Natural killer cell treated with Interleukin-12 subunit alpha and Interleukin-12 subunit beta and Interleukin-15 and Interleukin-18, amount 100 ng/mL, for 72 hours (primary cell): ENCODE results near the gene GNL3L. TPM values are rescaled to one million over a fixed set of nuclear protein-coding genes. Genes with fewer than 3 reads are reported as not detected.
"Not testable (repeated sequence)": the region's sequence is repeated elsewhere in the genome, so short reads cannot be mapped to it uniquely, and the experiment has no call there.

Source experiments
- ATAC-seq, 2 donors: fragments of 150-1000 bp; cut with Tn5 transposase in 1 of 2; sonication (Bioruptor Pico), chemical (Tn5 transposase) in 1 of 2; 2 replicates each; pipeline ENCODE4 v1.10.0; 2021
- DNase-seq: peaks from one replicate; pipeline ENCODE4 v3.0.0; 2022; ENCODE audit warnings: low spot score
- H3K27ac Mint-ChIP-seq, 2 donors: 1 replicate in 1 of 2; 2 replicates in 1 of 2; pipeline ENCODE4 v1.8.0; 2022; ENCODE audit warnings: mixed read lengths in 2 of 2, mild to moderate bottlenecking in 1 of 2, moderate library complexity in 1 of 2
- H3K27me3 Mint-ChIP-seq, 2 donors: 1 replicate in 1 of 2; 2 replicates in 1 of 2; pipeline ENCODE4 v1.8.0; 2022; ENCODE audit warnings: mixed read lengths in 2 of 2
- H3K36me3 Mint-ChIP-seq: one replicate; pipeline ENCODE4 v1.8.0; 2022; ENCODE audit warnings: mixed read lengths
- H3K4me1 Mint-ChIP-seq, 2 donors: 1 replicate in 1 of 2; 2 replicates in 1 of 2; pipeline ENCODE4 v1.8.0; 2022; ENCODE audit warnings: low read depth in 2 of 2, mixed read lengths in 2 of 2, mild to moderate bottlenecking in 1 of 2
- H3K4me3 Mint-ChIP-seq: one replicate; pipeline ENCODE4 v1.8.0; 2022; ENCODE audit warnings: mixed read lengths
- H3K9me3 Mint-ChIP-seq: 2 replicates; pipeline ENCODE4 v1.8.0; 2022; ENCODE audit warnings: mixed read lengths
- total RNA-seq, 2 donors: library from RNA; stranded (reverse); gene quantifications; one replicate each; pipeline ENCODE4 v1.2.3, GENCODE V29; 2022

Gene GNL3L
- total RNA-seq = 10 to 100 TPM; 57.1 to 91.0 TPM

GRCh38 chrX:54529552-54530356 lies at the start of gene GNL3L:
TSS of gene GNL3L (plus strand) at chrX:54530219. CDS start at chrX:54532567, 2,348 bp downstream.
- peaks cover 20 to 26% of the 10 kb centered on the region in 2 donors for H3K4me1 Mint-ChIP-seq
- peaks cover 14% of the 10 kb centered on the region for H3K36me3 Mint-ChIP-seq
- peak within 1 kb of the TSS; percentile 91 for H3K4me3 Mint-ChIP-seq
- H3K27ac Mint-ChIP-seq = peak within 1 kb of the TSS; percentile 88 to 89
- no peaks in the 10 kb centered on the region for H3K9me3 Mint-ChIP-seq
- ATAC-seq = peak; percentile 92 to 93
- H3K27me3 Mint-ChIP-seq = peaks cover 0 to 1% of the 10 kb centered on the region in 2 donors
- peak; percentile 87 for DNase-seq

- Mint-ChIP-seq H3K27me3 (peaks cover 0 to 25% of the 10 kb centered on the region in 2 donors), H3K27ac (no peak overlapping the region), H3K4me3 (no peak overlapping the region), H3K4me1 (no peaks in the 10 kb centered on the region), H3K36me3 (no peaks in the 10 kb centered on the region), H3K9me3 (no peaks in the 10 kb centered on the region)
- DNase-seq (no peak), ATAC-seq (no peak)
These were observed 47.0 kb upstream of the GNL3L start for GRCh38 chrX:54482839-54483593.

GRCh38 chrX:54483946-54484345 lies 46.1 kb upstream of the GNL3L start:
- Mint-ChIP-seq H3K4me1 (no peaks in the 10 kb centered on the region), H3K36me3 (no peaks in the 10 kb centered on the region), H3K4me3 (no peak overlapping the region), H3K9me3 (no peaks in the 10 kb centered on the region), H3K27ac (no peak overlapping the region), H3K27me3 (peaks cover 0 to 27% of the 10 kb centered on the region in 2 donors)
- ATAC-seq = no peak
- DNase-seq = no peak

GRCh38 chrX:54484666-54485065 lies 45.4 kb upstream of the GNL3L start:
- Mint-ChIP-seq H3K27me3 (peaks cover 0 to 27% of the 10 kb centered on the region in 2 donors), H3K9me3 (no peaks in the 10 kb centered on the region), H3K27ac (no peak overlapping the region), H3K4me3 (no peak overlapping the region), H3K36me3 (no peaks in the 10 kb centered on the region), H3K4me1 (no peaks in the 10 kb centered on the region)
- DNase-seq = no peak
- peak in 1 of 2 donors; percentile 30 for ATAC-seq

GRCh38 chrX:54489819-54490218 lies 40.2 kb upstream of the GNL3L start:
- not testable (repeated sequence) for H3K4me3 Mint-ChIP-seq, H3K4me1 Mint-ChIP-seq, H3K27ac Mint-ChIP-seq, H3K36me3 Mint-ChIP-seq, H3K9me3 Mint-ChIP-seq, ATAC-seq, DNase-seq
- H3K27me3 Mint-ChIP-seq = peaks cover 16 to 22% of the 10 kb centered on the region in 2 donors

GRCh38 chrX:54492340-54492739 lies 37.7 kb upstream of the GNL3L start:
- ATAC-seq = no peak
- no peak for DNase-seq
- Mint-ChIP-seq H3K4me1 (peaks cover 6 to 8% of the 10 kb centered on the region in 2 donors), H3K36me3 (no peaks in the 10 kb centered on the region), H3K27ac (no peak overlapping the region), H3K4me3 (no peak overlapping the region), H3K9me3 (no peaks in the 10 kb centered on the region), H3K27me3 (peaks cover 27 to 29% of the 10 kb centered on the region in 2 donors)

- Mint-ChIP-seq H3K4me3 (peak overlapping the region; percentile 48), H3K36me3 (no peaks in the 10 kb centered on the region), H3K9me3 (no peaks in the 10 kb centered on the region), H3K27me3 (peaks cover 38 to 48% of the 10 kb centered on the region in 2 donors), H3K4me1 (peaks cover 6 to 8% of the 10 kb centered on the region in 2 donors), H3K27ac (no peak overlapping the region)
- DNase-seq = no peak
- no peak for ATAC-seq
These were observed 35.6 kb upstream of the GNL3L start for GRCh38 chrX:54494166-54494988.

- Mint-ChIP-seq H3K4me3 (peak overlapping the region; percentile 48), H3K36me3 (no peaks in the 10 kb centered on the region), H3K4me1 (peaks cover 6 to 8% of the 10 kb centered on the region in 2 donors), H3K27me3 (peaks cover 42 to 52% of the 10 kb centered on the region in 2 donors), H3K27ac (no peak overlapping the region), H3K9me3 (no peaks in the 10 kb centered on the region)
- DNase-seq (no peak), ATAC-seq (peak in 1 of 2 donors; percentile 38)
These were observed 34.8 kb upstream of the GNL3L start for GRCh38 chrX:54494989-54495813.

GRCh38 chrX:54495814-54496516 lies 34.1 kb upstream of the GNL3L start, which contains the start of gene FGD1:
TSS of gene FGD1 (minus strand) at chrX:54496234. CDS start at chrX:54495432, 802 bp downstream.
- Mint-ChIP-seq H3K36me3 (no peaks in the 10 kb centered on the region), H3K9me3 (no peaks in the 10 kb centered on the region), H3K27ac (no peak within 1 kb of the TSS), H3K4me1 (peaks cover 6 to 8% of the 10 kb centered on the region in 2 donors), H3K27me3 (peaks cover 44 to 52% of the 10 kb centered on the region in 2 donors), H3K4me3 (peak within 1 kb of the TSS; percentile 43)
- no peak for DNase-seq
- ATAC-seq = peak; percentile 51 to 65

GRCh38 chrX:54496517-54496852 lies 33.5 kb upstream of the GNL3L start:
- peaks cover 6 to 8% of the 10 kb centered on the region in 2 donors for H3K4me1 Mint-ChIP-seq
- no peak for DNase-seq
- peak overlapping the region; percentile 43 for H3K4me3 Mint-ChIP-seq

GRCh38 chrX:54496936-54497335 lies 33.1 kb upstream of the GNL3L start:
- no peak for DNase-seq
- H3K27ac Mint-ChIP-seq = no peak overlapping the region
- no peaks in the 10 kb centered on the region for H3K9me3 Mint-ChIP-seq
- peaks cover 42 to 49% of the 10 kb centered on the region in 2 donors for H3K27me3 Mint-ChIP-seq
- no peak for ATAC-seq
- peaks cover 6 to 8% of the 10 kb centered on the region in 2 donors for H3K4me1 Mint-ChIP-seq
- H3K36me3 Mint-ChIP-seq = no peaks in the 10 kb centered on the region
- peak overlapping the region; percentile 43 for H3K4me3 Mint-ChIP-seq

More at GRCh38 chrX:54496517-54496852, 33.5 kb upstream of the GNL3L start:
- ATAC-seq = no peak
- H3K27me3 Mint-ChIP-seq = peaks cover 42 to 49% of the 10 kb centered on the region in 2 donors
- H3K9me3 Mint-ChIP-seq = no peaks in the 10 kb centered on the region
- no peak overlapping the region for H3K27ac Mint-ChIP-seq
- H3K36me3 Mint-ChIP-seq = no peaks in the 10 kb centered on the region

GRCh38 chrX:54509400-54509799 lies 20.6 kb upstream of the GNL3L start:
- Mint-ChIP-seq H3K27me3 (peaks cover 15 to 18% of the 10 kb centered on the region in 2 donors), H3K4me3 (no peak overlapping the region), H3K36me3 (peaks cover 5% of the 10 kb centered on the region), H3K9me3 (no peaks in the 10 kb centered on the region), H3K27ac (no peak overlapping the region), H3K4me1 (no peaks in the 10 kb centered on the region)
- DNase-seq (no peak), ATAC-seq (no peak)
